Hematopoietic multipotent progenitor cell treated with erythropoietin and hydrocortisone succinate and interleukin-3 and kit ligand, for 15 days (in vitro differentiated cells): ENCODE results near the gene C16orf96.
A peak's percentile ranks its signal among the peaks of the same experiment; 100 is the strongest.

Experiments used
- DNase-seq: peaks from one replicate; pipeline ENCODE4 v3.0.0-alpha.2; 2015; ENCODE audit warnings: low spot score

The C16orf96 gene

DNA sequence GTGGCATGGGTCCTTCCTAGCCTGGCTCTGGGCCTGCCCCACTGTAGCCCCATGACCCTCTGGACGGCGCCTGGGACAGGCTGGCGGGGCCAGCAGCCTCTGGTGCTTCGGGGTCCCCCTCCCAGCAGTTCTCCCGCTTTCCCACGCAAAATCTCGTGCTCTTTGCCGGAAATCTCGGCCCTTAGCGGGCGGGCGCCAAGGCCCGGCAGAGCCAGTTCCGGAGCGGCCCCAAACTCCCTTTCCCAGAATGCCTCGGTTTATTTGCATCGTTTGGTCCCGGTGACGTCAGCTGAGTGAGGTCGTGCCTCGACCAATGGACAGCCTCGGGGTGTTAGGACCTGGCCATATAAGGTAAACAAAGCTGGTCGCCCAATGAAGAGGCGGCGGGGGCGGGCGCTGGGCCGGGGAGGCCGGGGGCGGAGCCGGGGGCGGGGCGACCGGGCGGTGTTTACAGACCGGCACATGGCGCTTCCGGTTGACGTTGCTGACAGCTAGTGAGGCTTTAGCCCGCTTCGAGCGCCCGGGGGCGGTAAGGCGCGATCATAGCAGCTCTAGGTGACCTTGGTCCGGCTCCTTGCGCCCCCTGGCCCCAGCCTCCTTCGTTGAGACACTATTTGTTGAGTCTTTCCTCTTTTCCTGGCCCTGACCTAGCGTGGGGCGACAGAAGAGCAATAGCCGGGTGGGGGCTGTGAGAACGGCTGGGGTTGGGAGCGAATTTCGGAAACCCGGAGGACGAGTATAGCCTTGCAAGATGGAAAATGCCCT lies 60.1 kb downstream of the C16orf96 start:
- peak; percentile 100 for DNase-seq

DNA sequence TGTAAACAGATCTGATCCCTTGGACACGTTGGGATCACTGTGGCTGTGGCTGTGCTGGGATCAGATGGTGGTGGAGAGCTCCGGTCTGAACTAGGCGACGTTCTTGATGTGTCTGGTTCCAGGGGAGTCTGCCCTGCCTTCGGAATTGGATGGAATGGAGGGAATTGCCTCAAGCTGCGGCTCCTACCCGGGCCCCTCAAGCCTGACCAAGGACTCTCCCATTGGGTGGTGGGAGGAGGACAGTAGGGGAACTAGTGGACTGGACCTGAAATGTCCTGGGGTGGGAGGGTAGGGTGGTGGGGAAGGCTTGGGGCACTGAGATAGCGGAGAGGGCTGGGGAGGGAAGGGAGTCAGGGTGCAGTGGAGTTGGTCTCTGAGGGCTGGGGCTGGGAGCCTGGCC lies 61.7 kb downstream of the C16orf96 start:
- no peak for DNase-seq

DNA sequence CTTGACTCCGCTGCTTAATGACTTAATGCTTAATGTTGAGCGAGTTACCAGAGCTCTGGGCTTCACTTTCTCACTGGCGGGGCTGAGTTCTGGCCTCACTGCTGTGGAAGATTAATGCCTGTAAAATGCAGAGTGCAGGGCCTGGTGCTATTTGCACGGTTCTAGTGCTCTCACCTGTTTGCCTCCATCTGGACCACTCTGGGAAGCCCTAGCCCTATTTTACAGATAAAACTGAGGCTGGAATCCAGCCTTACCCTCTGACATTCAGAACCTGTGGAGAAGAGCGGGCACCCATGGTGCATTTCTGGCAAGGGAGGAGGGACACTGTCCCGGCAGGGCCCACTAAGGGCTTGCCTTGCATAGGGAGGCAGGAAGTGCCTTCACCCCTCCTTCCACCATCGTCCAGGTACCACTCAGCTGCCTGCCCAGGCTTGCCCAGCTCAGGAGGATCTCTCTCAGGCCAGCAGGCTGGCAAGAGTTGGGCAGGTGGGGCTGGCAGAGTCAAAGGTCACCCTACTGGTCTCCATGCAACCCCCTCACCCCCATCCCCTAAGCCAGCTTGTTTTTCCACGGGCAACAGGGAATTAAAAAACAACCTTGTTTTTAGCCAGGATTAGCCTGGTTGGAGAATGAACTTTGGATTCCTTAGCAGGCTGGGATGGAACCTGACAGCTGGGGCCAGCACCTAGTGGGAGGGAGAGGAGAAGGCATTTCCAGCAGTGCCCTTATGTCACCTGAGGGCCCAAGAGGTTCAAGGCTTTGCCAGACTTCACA lies 62.7 kb downstream of the C16orf96 start:
- no peak for DNase-seq

DNA sequence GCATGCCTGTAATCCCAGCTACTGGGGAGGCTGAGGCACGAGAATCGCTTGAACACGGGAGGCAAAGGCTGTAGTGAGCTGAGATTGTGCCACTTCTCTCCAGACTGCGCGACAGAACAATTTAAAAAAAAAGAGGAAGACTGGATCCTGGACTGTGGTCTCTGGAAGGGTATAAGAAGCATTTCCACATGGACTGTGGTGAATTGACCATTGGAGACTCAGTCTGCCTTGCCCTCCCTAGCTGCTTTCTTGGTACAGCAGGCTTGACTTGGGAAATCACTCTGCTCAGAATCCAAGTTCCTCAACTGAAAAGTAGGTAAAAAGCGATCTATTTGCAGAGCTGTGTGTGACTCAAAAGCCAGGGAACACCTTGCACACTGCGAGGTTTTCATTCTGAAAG lies 67.5 kb downstream of the C16orf96 start:
- no peak for DNase-seq

DNA sequence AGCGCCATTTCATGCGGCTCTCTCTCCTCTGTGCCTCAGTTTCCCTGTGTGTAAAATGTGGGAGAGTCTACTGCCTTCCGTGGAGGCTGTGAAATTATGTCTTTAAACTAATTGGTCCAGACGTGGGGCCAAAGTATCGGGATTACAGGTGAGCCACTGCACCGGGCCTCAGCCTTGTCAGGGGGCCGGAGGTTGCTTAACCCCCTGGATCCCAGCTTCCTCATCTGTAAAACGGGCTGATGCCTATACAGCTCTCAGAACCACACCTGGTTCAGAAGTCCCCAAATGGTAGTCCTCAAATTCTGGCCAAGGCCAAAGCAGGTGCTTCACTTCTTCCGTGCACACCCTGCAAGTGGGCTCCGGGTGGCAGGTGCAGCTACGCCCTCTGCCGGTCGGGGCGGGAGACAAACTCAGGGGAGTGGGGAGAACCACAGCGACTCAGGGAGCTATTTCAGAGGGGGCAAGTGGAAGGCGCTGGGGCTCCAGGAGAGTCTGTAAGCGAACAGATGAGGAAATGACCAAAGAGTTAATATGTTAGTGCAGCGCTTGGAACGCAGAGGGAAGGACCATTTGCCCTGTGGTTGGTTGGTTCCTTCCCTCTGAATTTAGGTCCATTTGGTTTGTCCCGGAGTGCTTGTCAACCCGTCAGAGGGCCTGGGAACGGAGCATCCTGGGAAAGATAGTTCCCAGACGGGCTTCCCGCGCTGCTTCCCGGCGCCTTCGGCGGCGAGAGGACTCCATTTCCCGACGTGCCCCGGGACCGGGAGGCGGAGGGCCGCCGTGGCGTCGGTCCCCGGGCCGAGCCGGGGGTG lies 68.1 kb downstream of the C16orf96 start, which contains the start of gene MGRN1:
MGRN1 (plus strand) TSS at position 812 of the 812 bp plus-strand sequence. CDS start 135 bp downstream, outside the sequence.
- peak; percentile 96 for DNase-seq

DNA sequence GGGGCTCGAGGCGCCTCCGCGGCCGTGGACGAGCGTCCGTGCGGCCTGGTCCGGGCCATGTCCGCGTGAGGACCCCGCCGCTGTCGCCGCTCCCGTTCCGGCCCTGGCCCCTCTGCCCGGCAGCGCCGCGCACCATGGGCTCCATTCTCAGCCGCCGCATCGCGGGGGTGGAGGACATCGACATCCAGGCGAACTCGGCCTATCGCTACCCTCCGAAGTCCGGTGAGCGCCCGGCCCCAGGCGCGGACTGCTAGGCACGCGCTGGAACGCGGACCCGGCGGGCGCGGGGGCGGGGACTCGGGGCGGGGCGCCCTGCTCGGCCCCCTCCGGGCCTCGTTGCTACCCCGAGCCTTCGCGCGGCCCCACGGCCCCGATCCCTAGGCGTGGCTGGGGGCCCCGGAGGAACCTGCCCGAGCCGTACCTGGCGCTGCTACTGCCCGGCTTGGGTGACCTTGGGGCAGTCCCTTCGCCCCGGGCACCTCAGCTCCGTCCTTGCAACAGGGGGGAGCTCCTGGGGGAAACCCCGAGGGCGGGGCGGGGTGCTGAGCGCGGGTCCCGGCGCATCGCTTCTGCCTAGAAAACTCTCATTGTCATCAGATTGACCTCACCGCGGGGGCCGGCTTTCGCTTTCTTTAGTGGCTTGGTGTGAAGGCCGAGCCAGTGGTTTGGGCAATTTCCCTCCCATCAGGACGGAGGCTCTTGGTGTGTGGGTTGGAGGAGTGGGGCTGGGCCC lies 68.9 kb downstream of the C16orf96 start:
- peak; percentile 24 for DNase-seq

DNA sequence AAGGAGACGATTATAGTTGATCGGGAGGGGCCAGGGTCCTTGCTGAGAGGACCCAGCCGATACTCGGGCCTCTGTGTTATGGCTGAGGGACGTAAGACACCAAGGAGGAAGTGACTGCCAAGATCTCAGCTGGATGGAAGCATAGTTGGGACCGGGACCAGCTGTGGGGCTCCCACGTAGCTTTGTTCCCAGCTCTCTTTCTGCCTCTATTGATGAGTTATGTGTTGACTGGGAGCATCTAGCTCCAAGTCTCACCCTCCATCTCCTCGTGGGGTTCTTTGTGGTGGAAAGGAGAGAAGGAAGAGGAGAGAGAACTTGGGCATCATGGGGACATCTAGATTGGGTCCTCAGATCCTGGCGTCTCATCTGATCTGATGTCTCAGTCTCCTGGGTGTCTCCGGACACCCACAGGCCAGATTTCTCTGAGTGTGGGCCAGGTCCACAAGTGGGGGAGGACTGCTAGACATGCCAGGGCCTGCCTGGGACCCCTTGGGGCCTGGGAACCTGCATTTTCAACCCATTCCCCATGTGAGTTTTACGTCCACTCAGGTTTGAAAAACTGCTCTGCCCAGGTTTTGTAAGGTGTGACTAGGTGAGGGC lies 69.5 kb downstream of the C16orf96 start:
- no peak for DNase-seq

DNA sequence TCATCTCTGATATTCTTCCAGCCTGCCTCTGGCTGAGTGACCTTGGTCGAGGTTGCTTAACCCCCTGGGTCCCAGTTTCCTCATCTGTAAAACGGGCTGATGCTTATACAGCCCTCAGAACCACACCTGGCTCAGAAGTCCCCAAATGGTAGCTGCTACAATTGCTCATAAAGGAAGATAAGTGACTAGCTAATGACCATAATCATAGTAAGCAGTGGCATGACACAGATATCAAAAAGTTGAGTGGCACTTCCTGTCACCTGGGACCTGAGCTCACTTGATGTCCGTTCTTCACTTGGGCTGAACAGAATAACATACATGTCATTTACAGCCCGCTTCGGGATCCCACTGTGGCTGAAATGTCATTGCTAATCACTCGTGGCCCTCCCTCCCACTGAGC lies 70.3 kb downstream of the C16orf96 start:
- DNase-seq, result no peak

DNA sequence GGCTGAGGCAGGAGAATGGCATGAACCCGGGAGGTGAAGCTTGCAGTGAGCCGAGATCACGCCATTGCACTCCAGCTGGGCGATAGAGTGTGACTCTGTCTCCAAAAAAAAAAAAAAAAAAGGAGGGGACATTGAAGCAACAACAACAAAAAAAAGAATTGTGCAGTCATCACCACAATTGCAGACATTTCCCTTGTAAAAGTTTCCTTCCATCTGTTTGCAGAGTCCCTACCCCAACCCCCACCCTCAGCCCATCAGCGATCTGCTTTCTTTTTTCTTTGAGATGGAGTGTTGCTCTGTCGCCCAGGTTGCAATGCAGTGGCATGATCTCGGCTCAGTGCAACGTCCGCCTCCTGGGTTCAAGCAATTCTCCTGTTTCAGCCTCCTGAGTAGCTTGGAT lies 72.1 kb downstream of the C16orf96 start:
- no peak for DNase-seq

DNA sequence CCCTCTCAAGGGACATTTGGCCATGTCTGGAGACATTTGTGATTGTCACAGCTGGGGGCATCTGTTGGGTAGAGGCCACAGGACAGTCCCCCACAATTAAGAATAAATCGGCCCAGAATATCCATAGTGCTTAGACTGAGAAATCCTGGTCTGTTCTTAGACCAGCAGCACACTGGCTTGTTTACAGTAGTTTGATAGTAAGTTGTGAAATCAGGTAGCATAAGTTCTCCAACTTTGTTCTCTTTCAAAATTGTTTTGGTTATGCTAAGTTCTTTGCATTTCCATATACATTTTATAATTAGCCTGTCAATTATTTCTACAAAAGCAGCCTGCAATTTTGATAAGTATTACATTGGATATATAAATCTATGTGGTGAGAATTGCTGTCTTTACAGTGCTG lies 75.3 kb downstream of the C16orf96 start:
- DNase-seq, result no peak

DNA sequence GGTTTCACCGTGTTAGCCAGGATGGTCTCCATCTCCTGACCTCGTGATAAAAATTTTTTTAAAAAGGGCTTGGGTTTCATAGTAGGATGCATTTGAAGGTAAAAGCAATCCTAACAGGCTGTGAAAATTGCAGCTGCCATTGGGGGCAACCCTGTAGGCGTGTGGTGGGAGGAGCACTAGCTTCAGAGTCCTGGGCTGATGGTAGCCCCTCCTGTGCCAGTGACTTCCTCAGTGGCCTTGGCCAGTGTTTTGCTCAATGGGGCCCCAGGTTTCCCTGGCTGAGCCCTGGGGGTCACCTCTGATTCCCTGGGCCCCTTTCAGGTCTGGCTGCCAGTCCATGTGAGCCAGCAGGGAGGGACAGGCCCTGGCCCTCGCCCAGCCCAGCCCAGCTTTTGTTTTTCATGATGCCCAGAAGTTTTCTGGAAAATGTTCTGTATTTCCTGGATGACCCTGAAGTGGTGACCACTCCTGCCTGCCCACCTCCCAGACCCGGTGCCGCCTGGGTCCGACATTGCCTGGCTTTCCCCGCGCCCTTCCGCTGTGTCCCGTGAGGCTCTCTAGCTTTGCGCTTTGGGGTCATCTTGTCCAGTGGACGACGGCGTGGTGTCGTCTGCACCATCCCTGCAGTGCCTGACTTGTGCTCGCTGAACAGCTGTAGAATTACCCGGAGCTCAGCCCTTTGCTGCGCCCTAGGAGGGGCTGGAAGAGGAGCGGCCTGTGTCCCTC lies 77.9 kb downstream of the C16orf96 start:
- DNase-seq, result no peak

DNA sequence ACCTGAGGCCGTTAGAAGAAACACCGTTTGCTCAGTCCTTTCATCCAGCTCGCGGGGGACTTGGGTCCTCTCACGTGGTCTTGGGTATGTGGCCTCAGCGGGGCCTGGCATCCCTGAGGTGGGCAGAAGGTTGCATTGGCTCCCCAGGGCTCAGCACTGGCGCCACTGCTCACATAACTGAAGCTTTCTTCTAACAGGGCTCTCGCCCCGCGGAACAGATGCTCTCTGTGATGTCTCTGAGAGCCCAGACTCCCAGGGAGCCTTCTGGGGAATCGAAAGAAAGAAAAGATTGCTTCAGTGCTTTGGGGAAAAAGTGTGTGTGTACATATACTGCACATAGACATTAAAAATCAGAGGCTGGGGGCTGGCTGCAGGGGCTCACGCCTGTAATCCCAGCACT lies 78.6 kb downstream of the C16orf96 start:
- DNase-seq, result no peak

DNA sequence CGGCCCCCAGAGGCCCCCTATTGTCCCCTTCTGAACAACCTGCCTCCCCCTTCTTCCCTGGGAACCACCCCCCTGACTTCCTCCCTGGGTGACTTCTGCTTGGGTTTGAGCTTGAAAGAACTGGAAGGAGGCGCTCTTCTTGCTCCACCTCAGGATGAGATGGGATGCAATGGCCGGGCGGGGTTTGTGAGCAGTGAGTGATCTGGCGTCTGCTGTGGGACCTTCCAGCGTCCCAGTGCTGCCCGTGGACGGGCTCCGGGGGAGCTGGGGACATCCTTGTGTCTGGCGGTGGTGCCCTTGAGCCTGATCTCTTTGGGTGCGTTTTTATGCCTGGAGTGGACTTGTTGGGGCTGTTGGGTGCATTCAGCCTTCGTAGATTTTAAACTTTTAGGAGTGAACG lies 80.1 kb downstream of the C16orf96 start:
- DNase-seq, result no peak

DNA sequence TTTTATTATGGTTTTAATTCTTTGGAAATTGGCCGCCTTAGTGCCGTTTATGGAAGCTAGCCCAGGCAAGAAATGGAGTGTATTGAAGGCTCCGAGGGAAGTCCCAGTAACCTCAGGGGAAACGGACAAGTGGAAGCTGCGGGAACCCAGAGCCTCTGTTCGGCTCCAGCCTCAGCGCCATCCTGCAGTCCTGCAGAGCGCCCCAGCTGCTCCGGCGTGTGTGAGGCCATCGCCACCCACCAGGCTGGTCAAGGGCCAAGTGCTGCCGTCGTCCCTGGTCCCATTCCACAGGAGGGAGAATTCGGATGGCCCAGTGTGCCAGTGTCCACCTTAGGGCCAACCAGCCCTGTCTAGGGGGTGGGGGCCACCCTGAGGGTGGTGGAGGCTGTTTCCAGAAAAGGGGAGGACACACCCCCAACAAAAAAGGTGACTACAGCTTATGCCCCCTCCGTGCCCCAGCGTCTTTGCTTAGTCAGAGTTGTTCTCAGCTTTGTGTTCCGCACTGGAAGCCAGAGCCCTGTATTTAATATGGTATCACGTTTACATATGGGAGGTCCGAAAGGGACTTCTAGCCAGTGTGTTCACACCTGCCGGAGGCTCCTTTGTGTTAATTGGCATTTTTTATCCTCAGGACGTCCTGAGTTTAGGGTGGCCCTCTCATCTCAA lies 81.5 kb downstream of the C16orf96 start:
- DNase-seq, result no peak

DNA sequence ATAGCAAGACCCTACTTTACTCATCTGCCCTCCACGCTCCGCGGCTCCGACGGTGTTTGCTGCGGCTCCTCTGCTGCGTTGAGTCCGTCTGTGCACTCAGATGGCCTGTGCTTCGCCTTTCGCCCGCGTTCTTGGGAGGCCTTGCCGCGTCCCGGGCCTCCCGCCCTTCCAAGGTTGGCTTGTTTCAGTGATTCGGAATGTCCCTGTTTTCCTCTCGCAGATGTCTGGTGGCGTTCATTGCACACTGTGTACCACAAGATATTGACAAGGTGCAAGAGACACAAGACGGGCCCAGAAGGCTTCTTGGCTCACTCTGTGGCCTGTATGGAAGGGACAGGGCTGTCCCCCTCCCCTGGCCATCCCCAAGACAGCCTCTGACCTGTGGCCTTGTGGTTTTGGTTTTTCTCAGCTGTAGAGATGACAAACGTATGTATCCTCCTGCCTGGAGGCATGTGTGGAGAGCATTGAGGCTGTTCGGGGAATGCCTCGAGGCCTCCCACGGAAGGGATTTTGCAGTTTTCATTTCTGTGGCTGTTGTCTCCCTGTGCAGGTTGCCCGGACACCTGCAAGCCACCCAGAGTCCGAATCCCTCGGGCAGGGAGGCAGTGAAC lies 83.9 kb downstream of the C16orf96 start:
- no peak for DNase-seq

DNA sequence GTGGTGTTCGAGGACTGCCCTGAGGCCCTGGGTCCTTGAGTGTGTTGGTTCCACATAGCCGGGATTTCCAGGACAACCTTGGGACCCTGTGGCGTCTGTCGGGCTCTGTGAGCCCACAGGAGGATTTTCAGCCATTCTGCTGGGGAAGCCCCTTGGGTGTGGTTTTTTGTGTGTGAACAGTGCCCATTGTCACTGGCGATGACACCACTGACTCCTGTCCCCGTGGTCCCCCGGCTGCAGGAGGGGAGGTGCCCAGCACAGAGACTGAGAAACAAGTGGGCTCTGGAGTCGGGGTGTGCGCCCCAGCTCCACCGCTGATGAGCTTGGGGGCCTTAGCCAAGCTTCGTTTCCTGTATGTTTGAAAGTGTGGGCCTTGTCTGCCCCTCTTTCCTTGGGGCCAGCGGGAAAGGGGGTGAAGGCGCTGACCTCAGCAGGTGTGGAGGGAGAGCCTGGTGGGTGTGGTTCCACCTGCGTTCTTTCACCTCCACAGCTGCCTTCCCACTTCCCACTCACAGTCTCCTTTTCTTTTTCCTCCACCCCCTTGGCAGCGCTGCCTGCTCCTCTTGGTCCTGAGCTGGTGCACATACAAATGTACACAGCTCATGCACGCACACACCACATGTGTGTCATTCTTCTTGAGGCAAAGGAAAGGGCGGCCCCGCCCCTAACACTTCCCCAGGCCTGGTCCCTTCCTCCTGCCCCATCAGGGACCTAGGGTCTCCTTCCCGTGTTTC lies 84.6 kb downstream of the C16orf96 start:
- no peak for DNase-seq

DNA sequence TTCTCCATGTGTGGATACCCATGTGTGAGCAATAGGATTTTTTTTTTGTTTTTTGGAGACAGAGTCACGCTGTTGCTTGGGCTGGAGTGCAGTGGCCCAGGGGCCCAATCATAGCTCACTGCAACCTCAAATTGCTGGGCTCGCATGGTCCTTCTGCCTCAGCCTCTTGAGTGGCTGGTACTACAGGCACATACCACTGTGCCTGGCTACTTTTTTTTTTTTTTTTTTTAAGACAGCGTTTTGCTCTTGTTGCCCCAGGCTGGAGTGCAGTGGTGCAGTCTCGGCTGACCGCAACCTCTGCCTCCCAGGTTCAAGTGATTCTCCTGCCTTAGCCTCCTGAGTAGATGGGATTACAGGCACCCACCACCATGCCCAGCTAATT lies 85.2 kb downstream of the C16orf96 start:
- no peak for DNase-seq

DNA sequence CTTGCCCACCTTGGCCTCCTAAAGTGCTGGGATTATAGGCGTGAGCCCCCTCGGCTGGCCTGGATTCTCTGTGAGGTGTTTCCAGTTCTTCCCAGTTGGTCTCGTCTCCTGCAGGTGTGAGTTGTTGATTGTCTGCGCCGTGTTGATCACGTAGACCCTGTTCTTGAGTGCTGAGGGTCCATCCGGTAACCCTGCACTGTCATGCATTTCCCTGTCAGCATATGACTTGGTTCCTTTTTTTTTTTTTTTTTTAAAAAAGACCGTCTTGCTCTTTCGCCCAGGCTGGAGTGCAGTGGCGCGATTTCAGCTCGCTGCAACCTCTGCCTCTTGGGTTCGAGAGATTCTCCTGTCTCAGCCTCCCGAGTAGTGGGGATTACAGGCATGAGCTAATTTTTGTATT lies 85.8 kb downstream of the C16orf96 start:
- no peak for DNase-seq
